SHP77 treated with DMSO at 0.1 percent for 48 hours (cell line): Measurements from ENCODE around the gene NTRK2.

ENCODE experiments used
- DNase-seq: peaks from one replicate; lab custom pipeline; 2025; lab: John Stamatoyannopoulos, UW

The NTRK2 gene

GRCh38 chr9:84681516-84682285, 12.2 kb downstream of the NTRK2 start:
- DNase-seq, result no peak

- no peak for DNase-seq
Observed at GRCh38 chr9:84686068-84686467, 16.5 kb downstream of the NTRK2 start.

- DNase-seq, result no peak
Observed at GRCh38 chr9:84688956-84689355, 19.4 kb downstream of the NTRK2 start.

DNA sequence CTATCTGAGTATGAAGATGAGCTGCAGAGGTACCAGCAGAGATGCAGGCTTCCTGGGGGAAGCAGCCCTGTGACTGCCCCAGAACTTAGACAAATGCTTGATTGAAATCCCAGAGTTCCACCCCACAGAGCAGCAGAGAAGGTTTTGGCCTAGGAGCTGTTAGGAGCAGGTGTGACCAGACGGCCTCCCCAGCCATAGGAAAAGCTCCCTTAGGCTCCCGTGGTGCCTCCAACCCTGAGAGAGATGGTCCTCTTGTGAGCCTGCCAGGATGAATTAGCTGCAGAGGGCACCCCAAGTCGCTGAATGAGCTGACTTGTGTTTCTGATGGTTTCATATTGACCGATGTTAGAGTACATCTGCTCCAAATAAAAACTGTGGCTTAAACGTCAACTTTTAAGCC, 22.1 kb downstream of the NTRK2 start:
- DNase-seq, result no peak

GRCh38 chr9:84694248-84694647, 24.7 kb downstream of the NTRK2 start:
- DNase-seq, result no peak

DNA sequence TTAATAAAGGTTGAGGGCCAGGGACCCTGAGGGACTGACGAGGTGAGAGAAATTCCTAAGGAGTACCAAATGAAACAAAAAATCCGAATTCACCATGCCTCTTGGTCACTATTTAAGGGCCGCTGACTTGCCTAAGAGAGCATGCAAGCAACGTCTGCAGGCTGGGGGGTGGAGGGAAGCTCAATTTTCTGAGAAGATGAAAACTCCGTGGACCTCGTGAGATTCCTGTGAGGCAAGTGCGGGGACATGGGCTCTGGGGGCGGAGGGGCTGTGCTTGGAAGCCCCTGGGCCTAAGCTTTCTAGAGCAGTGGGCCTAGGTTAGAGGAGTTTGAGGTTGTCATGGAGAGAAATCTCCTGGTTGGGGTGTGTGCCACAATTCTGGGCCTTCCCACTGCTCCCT, 27.5 kb downstream of the NTRK2 start:
- no peak for DNase-seq

DNA sequence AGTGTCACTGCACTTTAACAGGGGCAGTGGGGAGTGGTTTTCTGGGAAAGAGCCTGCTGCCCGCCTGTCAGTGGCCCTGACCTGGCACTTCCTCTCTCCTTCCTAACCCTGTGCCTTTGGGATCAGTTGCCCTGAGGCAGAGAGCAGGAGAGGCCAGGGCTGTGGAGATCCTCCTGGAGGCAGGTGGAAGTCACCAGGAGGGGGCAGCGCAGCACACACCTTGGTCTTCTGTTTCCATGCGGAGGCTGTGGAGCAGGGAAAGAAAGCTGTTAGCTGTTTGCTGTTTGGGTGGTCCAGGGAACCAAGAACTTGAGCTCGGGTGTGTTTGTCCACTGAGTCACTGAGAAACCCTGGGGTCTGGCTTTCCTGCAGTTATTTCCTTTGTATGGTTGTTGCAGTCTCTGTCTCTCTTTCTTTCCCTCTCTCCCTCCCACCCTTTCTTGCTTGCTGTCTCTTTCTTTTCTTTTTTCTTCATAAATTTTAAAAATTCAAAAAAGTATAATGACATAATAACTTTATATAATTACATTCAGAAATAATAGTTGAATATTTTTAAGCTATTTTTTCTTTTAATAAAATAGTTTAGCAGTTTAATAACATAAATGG, 28.1 kb downstream of the NTRK2 start:
- DNase-seq, result no peak

DNA sequence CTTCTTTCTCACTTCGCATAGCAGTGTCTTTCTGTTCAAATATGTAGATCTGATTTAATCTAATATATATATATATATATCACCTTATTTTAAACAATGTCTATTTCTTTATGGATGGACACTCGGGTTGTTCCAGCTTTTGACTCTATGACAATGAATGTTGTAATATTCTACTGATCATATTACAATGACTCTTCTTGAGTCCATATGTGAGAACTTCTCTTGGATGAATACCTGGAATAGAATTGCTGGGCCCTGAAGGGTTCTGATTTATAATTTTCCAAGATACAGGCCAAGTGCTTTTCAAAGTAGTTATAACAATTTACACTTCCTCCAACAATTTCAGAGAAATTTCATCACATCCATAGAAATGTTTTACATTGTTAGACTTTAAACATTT, 28.8 kb downstream of the NTRK2 start:
- no peak for DNase-seq

GRCh38 chr9:84699984-84700383, 30.5 kb downstream of the NTRK2 start:
- DNase-seq, result no peak

- no peak for DNase-seq
Observed at GRCh38 chr9:84701801-84702200, 32.3 kb downstream of the NTRK2 start.

- DNase-seq, result no peak
Observed at GRCh38 chr9:84702471-84702870, 32.9 kb downstream of the NTRK2 start.

DNA sequence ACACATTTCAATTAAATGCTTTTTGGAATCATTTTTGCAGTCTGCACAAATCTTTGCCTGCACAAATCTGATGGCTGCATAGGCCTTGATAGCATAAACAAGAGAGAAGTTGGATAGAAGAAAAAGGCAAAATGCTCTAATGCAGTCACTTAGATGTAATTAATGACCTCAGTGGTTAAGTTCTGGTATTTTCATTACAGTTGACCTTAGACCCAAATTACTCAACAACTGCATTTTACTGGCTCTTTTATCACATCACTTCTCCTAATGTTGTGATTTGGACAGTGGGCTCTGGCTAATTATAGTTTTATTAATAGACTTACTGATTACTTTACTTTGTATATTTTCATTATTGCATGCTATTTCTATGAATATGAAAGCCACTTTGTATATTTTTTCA, 34.3 kb downstream of the NTRK2 start:
- no peak for DNase-seq

- no peak for DNase-seq
Observed at GRCh38 chr9:84705128-84705527, 35.6 kb downstream of the NTRK2 start.

- no peak for DNase-seq
Observed at GRCh38 chr9:84708400-84708799, 38.9 kb downstream of the NTRK2 start.

- no peak for DNase-seq
Observed at GRCh38 chr9:84709056-84709455, 39.5 kb downstream of the NTRK2 start.

GRCh38 chr9:84710701-84711397, 41.3 kb downstream of the NTRK2 start:
- DNase-seq, result no peak

- DNase-seq, result no peak
Observed at GRCh38 chr9:84711398-84711777, 41.9 kb downstream of the NTRK2 start.

DNA sequence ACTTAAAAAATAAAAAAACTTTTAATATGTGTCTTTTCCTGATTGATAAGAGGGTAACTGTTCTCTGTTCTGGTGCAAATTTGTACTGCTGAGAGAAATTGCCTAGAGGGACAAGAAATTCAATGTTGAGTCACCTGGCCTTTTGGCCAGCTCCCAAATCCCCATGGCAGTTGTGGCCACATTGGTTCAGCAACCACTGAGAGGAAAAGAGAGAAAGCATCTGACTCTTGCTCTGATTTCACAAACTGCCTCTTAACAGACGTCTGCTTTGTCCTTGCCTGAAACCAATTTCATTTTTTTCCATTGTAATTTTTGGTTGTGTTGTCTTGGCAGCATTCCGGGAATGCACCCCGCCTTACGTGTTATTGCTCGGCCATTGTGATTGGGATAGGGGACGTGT, 42.4 kb downstream of the NTRK2 start:
- no peak for DNase-seq

DNA sequence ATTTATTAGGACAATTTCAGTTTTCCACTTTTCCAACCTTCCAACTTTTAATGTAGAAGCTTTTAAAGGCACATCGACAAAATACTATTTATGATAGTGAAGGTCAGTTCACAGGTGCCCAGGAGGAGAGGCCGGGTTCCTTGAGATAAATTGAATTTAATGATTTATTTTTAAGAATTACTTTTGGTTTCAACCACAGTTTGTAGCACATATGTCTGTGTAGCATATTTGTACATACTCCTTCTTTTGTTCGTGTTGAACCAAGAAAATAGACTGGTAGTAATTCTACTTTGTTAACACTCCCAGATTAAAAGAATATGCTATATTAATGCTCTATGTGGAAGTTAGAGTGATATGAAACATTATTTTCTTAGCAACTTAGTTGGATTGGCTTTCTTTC, 46.7 kb downstream of the NTRK2 start:
- DNase-seq, result no peak

DNA sequence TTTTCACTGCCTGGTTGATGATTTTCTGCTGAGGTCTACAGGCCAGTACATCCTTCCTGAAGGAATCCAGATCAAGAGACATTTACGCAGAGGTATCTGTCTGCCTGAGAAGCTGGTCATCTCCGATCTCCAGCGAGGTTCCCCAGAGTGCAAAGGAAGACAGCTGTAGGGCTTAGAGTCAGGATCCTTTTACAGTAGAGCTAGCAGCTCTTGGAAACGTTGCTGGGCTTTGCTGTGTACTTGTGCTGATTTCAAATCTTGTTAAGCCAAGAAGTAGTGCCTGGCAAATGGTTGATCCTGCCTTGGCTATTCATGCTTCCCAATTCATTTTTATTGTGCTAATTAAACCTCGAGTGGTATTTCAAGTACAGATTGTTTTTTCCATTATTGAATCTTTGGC, 48.9 kb downstream of the NTRK2 start:
- DNase-seq, result no peak

GRCh38 chr9:84722388-84722989, 53.0 kb downstream of the NTRK2 start:
- DNase-seq, result no peak

GRCh38 chr9:84723426-84723825, 53.9 kb downstream of the NTRK2 start:
- no peak for DNase-seq

- DNase-seq, result no peak
Observed at GRCh38 chr9:84731696-84732095, 62.2 kb downstream of the NTRK2 start.
